Tibial nerve (tissue), 4 donors: ENCODE results near the gene GIPC3. TPM values are rescaled to one million over a fixed set of nuclear protein-coding genes. Genes with fewer than 3 reads are reported as not detected.

Source experiments
- DNase-seq, 2 donors: peaks; one replicate each; pipeline ENCODE4 v3.0.0-alpha.2; 2019; ENCODE audit warnings: low spot score in 2 of 2
- H3K27ac ChIP-seq, 4 donors: fragments of 200-600 bp; sonication (generic) in 3 of 4; one replicate each; pipeline ENCODE4 v1.5.1; 2017 to 2019; ENCODE audit warnings: mild to moderate bottlenecking in 1 of 4
- H3K27me3 ChIP-seq, 2 donors: fragments of 200-600 bp; sonication (generic) in 1 of 2; one replicate each; pipeline versions ENCODE4 v1.5.1 to v1.6.0; 2017 to 2019
- H3K36me3 ChIP-seq, 3 donors: fragments of 200-600 bp; sonication (generic); one replicate each; pipeline ENCODE4 v1.5.1; 2018 to 2019
- H3K4me1 ChIP-seq, 4 donors: fragments of 200-600 bp; sonication (generic) in 3 of 4; one replicate each; pipeline ENCODE4 v1.5.1; 2017 to 2019
- H3K4me3 ChIP-seq, 4 donors: fragments of 200-600 bp; sonication (generic) in 3 of 4; one replicate each; pipeline ENCODE4 v1.5.1; 2017 to 2019; ENCODE audit warnings: mild to moderate bottlenecking in 1 of 4, moderate library complexity in 1 of 4
- H3K9me3 ChIP-seq, 4 donors: fragments of 200-600 bp; sonication (generic) in 3 of 4; one replicate each; pipeline ENCODE4 v1.5.1; 2017 to 2019
- CTCF ChIP-seq, 5 experiments: fragments of 200-600 bp in 3 of 5; fragments of 450-650 bp in 2 of 5; sonication (generic) in 3 of 5; IDR thresholded peaks; one replicate each; pipeline ENCODE4 v1.5.1; 2016 to 2019; ENCODE audit warnings: antibody characterized with exemption in 5 of 5, mild to moderate bottlenecking in 3 of 5, moderate library complexity in 2 of 5
- EP300 ChIP-seq, 2 donors: sonication (generic); formaldehyde crosslinking; IDR thresholded peaks; one replicate each; pipeline ENCODE4 v1.6.1; 2017; ENCODE audit warnings: antibody characterized with exemption in 2 of 2, mild to moderate bottlenecking in 1 of 2
- POLR2A ChIP-seq, 2 donors: fragments of 450-650 bp; IDR thresholded peaks; one replicate each; pipeline ENCODE4 v1.6.1; 2017; ENCODE audit warnings: antibody characterized with exemption in 2 of 2, mild to moderate bottlenecking in 2 of 2, moderate library complexity in 2 of 2
- WGBS, 2 donors: methylation state at CpG; one replicate each; pipeline ENCODE4 v1.1.5; 2018; 5-methylcytosine and 5-hydroxymethylcytosine counted together
- total RNA-seq, 4 donors: library from RNA; depleted of rRNA; stranded (reverse); fragments of >200 nt; gene quantifications; one replicate each; pipeline ENCODE4 v1.1.0, GENCODE V29; 2016

Gene GIPC3
- total RNA-seq, 4 donors from 2014 or later: 0.21 to 2.4 (median 1.1) TPM

GRCh38 chr19:3611841-3612240, 26.6 kb downstream of the GIPC3 start:
- no peaks in the 10 kb centered on the region for H3K9me3 ChIP-seq
- TF ChIP-seq POLR2A (IDR thresholded peaks at IDR 0.05) (no peak), CTCF (IDR thresholded peaks at IDR 0.05) (no peak), EP300 (IDR thresholded peaks at IDR 0.05) (no peak)
- DNase-seq: no peak
- WGBS, 2 donors: 95% methylated on average over 36 of the region's 36 CpGs
- peaks cover 0 to 30% (median 24%) of the 10 kb centered on the region in 4 donors for H3K4me1 ChIP-seq
- H3K27me3 ChIP-seq: no peaks in the 10 kb centered on the region
- H3K4me3 ChIP-seq: no peak overlapping the region
- H3K27ac ChIP-seq: no peak overlapping the region
- peaks cover 0 to 73% (median 12%) of the 10 kb centered on the region in 3 donors for H3K36me3 ChIP-seq

GRCh38 chr19:3612330-3612729, 27.1 kb downstream of the GIPC3 start:
- Histone ChIP-seq H3K27me3 (no peaks in the 10 kb centered on the region), H3K27ac (no peak overlapping the region), H3K4me3 (no peak overlapping the region), H3K36me3 (peaks cover 0 to 78% (median 12%) of the 10 kb centered on the region in 3 donors), H3K9me3 (no peaks in the 10 kb centered on the region), H3K4me1 (peaks cover 0 to 25% (median 19%) of the 10 kb centered on the region in 4 donors)
- TF ChIP-seq EP300 (IDR thresholded peaks at IDR 0.05): no peak
- TF ChIP-seq POLR2A (IDR thresholded peaks at IDR 0.05): no peak
- TF ChIP-seq CTCF (IDR thresholded peaks at IDR 0.05): no peak
- WGBS, 2 donors: 96 to 97% methylated on average over 33 of the region's 33 CpGs
- no peak for DNase-seq

GRCh38 chr19:3612901-3613741, 27.8 kb downstream of the GIPC3 start:
- no peak for TF ChIP-seq POLR2A (IDR thresholded peaks at IDR 0.05)
- TF ChIP-seq CTCF (IDR thresholded peaks at IDR 0.05): no peak
- no peak for TF ChIP-seq EP300 (IDR thresholded peaks at IDR 0.05)
- peaks cover 0 to 24% (median 14%) of the 10 kb centered on the region in 4 donors for H3K4me1 ChIP-seq
- no peak for DNase-seq
- no peaks in the 10 kb centered on the region for H3K27me3 ChIP-seq
- H3K36me3 ChIP-seq: peaks cover 0 to 82% (median 12%) of the 10 kb centered on the region in 3 donors
- no peaks in the 10 kb centered on the region for H3K9me3 ChIP-seq
- no peak overlapping the region for H3K4me3 ChIP-seq
- no peak overlapping the region for H3K27ac ChIP-seq
- WGBS, 2 donors: 73 to 89% methylated on average over 35 to 53 of the region's 79 CpGs

GRCh38 chr19:3613818-3614661, 28.8 kb downstream of the GIPC3 start:
- peaks cover 0 to 23% (median 11%) of the 10 kb centered on the region in 4 donors for H3K4me1 ChIP-seq
- H3K4me3 ChIP-seq: no peak overlapping the region
- WGBS, 2 donors: 87 to 90% methylated on average over 28 to 35 of the region's 39 CpGs
- H3K36me3 ChIP-seq: peaks cover 0 to 86% (median 12%) of the 10 kb centered on the region in 3 donors
- H3K27ac ChIP-seq: no peak overlapping the region
- TF ChIP-seq CTCF (IDR thresholded peaks at IDR 0.05): no peak
- TF ChIP-seq EP300 (IDR thresholded peaks at IDR 0.05): no peak
- TF ChIP-seq POLR2A (IDR thresholded peaks at IDR 0.05): no peak
- DNase-seq: no peak
- H3K9me3 ChIP-seq: no peaks in the 10 kb centered on the region
- H3K27me3 ChIP-seq: no peaks in the 10 kb centered on the region
